ENCODE results near the gene LCNL1.

Gene LCNL1

DNA sequence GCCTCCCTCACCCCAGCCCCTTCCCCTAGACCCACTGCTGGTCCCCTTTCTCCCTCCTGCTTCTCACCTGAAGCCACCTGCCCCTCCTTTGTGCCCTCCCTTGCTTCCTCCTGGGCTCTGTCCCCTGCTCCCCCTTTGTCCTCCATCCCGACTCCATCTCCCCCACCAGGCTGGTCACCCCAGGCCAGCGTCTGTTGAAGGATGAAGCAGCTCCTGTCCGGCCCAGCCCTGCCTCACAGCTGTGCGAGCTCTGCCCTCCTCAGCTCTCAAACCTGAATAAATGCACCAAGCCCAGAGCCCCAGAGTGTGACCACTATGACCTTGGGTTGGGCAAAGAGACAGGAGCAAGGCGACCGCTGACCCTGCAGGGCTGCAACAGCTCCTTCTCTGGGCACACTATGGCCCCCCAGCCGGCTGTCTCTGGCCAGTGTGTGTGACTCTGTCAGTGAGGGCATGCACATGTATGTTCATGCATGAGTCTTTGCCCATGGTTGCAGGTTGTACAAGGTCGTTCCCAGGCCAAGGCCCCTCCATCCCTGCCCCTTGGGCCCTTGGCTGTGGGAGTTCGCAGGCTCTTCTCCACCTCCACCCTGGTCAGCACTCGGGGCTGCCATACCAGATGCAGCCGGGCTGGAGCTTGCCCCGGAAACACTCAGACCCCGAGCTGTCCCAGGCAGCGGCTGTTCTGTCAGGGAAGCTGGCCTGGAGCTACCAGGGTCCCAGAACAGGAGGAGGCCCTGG is 27.4 kb upstream of the LCNL1 start:
- peak in 1 of 42 donors; percentile 1 for DNase-seq
- intact Hi-C loops (cut with DNase I), result no loop called here

- intact Hi-C loops (cut with DNase I), result no loop called here
- no peak for DNase-seq
Observed at GRCh38 chr9:136955943-136956335, 26.9 kb upstream of the LCNL1 start.

DNA sequence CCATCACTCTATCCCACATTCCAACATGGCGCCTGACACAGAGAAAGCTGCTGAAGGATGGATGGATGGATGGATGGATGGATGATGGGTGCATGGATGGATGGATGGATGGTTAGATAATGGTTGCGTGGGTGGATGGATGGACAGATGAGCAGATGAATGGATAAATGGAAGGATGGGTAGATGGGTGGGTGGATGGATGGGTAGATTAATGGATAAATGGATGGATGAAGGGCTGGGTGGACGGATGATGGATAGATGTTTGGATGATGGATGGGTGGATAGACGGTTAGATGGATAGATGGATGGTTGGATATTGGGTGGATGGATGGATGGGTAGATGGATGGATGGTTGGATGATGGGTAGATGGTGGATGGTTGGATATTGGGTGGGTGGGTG is 26.2 kb upstream of the LCNL1 start:
- intact Hi-C loops (cut with DNase I), result no loop called here
- DNase-seq, result no peak

GRCh38 chr9:136957461-136957860 is 25.3 kb upstream of the LCNL1 start:
- DNase-seq, result no peak
- intact Hi-C loops (cut with DNase I), result no loop called here

GRCh38 chr9:136957901-136958300 is 24.9 kb upstream of the LCNL1 start:
- intact Hi-C loops (cut with DNase I), result no loop called here

DNA sequence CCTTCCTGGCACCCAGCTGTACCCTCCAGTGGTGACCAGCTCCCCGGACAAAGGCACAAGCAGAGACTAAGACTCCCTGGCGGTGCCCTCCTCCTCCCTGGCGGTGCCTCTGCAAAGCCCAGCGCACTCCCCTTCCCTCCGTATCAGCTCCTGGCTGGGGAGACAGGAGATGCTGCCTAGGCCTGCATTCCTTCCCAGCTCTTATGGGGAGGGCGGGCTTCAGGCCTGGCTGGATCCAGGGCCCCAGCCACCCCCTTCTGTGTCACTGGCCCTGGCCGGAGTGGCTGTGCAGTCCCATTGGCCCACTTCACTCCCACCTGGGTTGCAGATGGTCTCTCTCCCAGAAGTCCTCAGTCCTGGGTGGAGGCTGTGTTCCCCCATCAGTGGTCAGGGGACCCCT is 24.3 kb upstream of the LCNL1 start:
- intact Hi-C loops (cut with DNase I), result no loop called here
- DNase-seq, result no peak

More at GRCh38 chr9:136957901-136958300, 24.9 kb upstream of the LCNL1 start:
- no peak for DNase-seq

- no peak for DNase-seq
Observed at GRCh38 chr9:136958898-136959850, 23.6 kb upstream of the LCNL1 start.

GRCh38 chr9:136960212-136960937 is 22.4 kb upstream of the LCNL1 start:
- intact Hi-C loops (cut with DNase I), result no loop called here
- DNase-seq, result no peak

More at GRCh38 chr9:136958898-136959850, 23.6 kb upstream of the LCNL1 start:
- intact Hi-C loops (cut with DNase I), result no loop called here

DNA sequence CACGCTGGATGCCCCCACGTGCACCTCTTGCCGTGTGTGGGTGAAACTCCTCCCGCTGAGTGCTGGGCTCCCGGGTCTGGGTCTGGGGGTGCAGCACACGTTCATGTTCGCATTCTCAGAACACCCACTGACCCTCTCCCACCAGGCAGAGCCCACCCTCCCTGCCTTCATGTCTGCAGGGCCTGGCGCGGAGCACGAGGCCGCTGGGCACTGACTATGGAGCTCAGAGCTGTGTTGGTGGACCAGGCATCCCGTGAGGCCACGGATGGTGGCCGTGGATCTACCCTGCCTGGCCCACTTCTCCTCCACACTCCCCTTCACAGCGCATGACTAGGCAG is 21.9 kb upstream of the LCNL1 start:
- DNase-seq, result no peak
- intact Hi-C loops (cut with DNase I), result no loop called here

DNA sequence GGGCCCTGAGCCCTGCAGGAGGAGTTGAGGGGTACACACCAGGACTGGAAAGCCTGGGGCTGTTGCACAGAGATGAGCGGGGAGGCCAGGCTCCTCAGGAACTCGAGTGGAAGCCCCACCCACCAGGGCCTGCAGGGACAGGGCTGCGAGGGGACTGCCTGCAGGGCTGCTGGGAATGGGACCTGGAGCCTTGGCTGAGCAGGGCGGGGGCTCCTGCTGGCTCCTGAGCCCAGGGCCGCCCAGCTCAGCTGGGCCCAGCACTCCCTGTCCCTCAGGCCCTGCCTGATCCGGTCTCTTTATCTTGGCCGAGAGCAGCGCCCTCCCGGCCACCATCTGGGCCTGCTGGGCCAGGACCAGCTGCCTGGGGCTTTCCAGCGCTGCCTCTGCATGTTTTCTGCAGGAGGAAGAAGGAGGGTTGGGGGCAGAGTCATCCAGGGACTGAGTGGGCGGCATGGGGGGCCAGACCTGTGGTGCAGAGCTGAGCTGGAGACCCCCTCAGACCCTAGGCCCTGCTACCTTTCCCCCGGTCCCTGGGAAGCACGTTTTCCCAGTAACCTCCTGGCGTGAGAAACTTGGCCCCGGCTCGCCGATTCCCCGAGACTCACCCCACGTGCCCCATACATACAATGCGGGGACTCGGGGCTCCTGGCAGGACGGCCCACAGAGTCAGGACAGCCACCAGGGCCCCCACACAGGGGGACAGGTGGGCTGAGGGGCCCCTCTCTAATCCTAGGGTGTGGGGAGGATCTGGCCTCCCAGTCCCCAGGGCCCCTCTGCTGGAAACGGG is 21.3 kb upstream of the LCNL1 start:
- intact Hi-C loops (cut with DNase I), result no loop called here
- peak in 17 of 42 donors; percentile 39 to 82 (median 63) for DNase-seq

GRCh38 chr9:136962163-136962562 is 20.6 kb upstream of the LCNL1 start:
- intact Hi-C loops (cut with DNase I), result no loop called here
- DNase-seq, result no peak

GRCh38 chr9:136962701-136963248 is 20.0 kb upstream of the LCNL1 start:
- intact Hi-C loops (cut with DNase I), result no loop called here
- DNase-seq, result no peak

- DNase-seq, result peak in 4 of 42 donors; percentile 37 to 68 (median 49)
- intact Hi-C loops (cut with DNase I), result no loop called here
Observed at GRCh38 chr9:136963341-136963740, 19.5 kb upstream of the LCNL1 start.

DNA sequence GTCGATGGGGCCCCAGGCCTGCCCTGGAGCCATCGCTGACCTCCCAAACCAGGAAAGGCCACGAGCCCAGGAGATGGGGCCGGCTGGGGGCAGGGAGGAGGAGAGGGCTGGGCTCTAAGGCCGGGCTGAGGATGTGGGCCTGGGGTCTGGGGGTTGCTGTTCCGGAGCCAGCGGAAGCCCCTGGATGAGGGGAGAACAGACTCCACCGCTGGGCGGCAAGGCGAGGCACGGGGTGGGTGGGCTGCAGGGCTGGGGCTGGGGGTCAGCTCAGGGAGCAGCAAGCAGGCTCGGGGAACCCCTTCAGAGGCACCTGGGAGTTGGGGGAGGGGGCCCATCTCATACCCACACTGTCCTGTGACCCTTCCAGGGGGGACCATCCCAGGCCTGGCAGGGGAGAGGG is 19.0 kb upstream of the LCNL1 start:
- no peak for DNase-seq
- intact Hi-C loops (cut with DNase I), result no loop called here

GRCh38 chr9:136964171-136964689 is 18.6 kb upstream of the LCNL1 start:
- intact Hi-C loops (cut with DNase I), result no loop called here
- DNase-seq, result no peak

GRCh38 chr9:136964833-136965422 is 17.9 kb upstream of the LCNL1 start:
- intact Hi-C loops (cut with DNase I), result no loop called here
- DNase-seq, result no peak

DNA sequence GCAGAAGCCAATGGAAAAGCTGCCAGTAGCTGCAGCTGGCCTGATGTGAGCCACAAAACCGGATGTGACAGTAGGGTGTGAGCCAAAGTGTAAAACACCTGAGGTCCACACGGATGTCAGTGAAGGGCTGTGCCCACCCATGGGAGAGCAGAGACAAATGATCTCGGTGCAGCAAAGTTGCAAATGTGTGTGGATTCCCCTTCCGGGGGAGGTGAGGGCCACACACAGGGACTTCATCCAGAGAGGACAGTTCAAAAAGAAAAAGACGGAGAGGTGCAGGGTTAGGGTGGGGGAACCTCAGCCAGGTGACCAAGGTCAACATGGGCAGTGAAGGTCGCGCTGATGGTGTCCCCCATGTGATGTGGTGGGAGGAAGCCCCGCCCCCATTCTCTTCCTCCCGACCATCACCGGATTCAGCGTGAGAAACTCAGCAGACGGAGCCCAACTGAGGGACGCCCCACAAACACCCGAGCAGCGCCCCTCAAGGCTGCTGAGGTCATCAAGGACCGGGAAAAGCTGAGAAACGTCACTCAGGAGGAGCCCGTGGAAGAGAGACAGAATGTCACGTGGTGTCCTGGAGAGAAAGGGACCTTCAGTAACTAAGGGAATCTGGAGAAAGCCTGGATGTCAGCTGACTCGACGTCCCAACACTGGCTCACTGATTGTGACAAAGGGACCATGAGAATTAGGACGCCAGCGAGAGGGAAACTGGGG is 16.9 kb upstream of the LCNL1 start:
- peak in 41 of 42 donors; percentile 49 to 91 (median 77) for DNase-seq
- intact Hi-C loops (cut with DNase I), result no loop called here

Data from head of caudate nucleus (tissue), 42 donors.